ENCODE measurements around the gene UBD. TPM values are rescaled to one million over a fixed set of nuclear protein-coding genes. Genes with fewer than 3 reads are reported as not detected.

UBD gene
- total and polyA plus RNA-seq, 2 experiments from 2014 or later, result not detected

DNA sequence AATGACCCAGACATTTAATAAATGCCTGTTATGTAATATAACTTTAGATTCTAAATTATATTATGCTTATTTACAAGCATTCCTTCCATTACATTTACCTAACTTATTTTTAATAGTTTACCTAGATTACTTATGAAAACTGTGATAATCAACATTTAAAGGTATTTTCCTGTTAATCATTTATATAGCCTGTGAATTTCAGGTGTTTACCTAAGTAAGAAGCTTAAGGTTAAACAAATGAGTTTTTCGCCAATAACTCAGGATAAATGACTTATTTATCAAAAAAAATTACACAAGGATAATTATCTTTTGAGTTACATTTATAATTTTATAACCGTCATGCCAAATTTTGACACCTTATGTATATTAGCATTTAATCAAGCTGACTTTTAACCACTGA, 35.5 kb downstream of the UBD start:
- Histone ChIP-seq H3K36me3 (ENCODE audit: insufficient read depth) (peaks cover 7% of the 10 kb centered on the region), H3F3A (replicated peaks; ENCODE audit: low read depth) (no peaks in the 10 kb centered on the region), H3K4me2 (no peak overlapping the region), H3K4me3 (no peak overlapping the region), H3K9me2 (ENCODE audit: insufficient read depth) (0 out of 2 replicates have a peak, but pooled peaks cover 8% of the 10 kb centered on the region), H3K27me3 (ENCODE audit: insufficient read depth) (no peaks in the 10 kb centered on the region), H3K79me2 (replicated peaks; ENCODE audit: insufficient read depth) (no peaks in the 10 kb centered on the region), H2AFZ (no peak overlapping the region), H4K20me1 (replicated peaks; ENCODE audit: insufficient read depth) (no peaks in the 10 kb centered on the region), H3K27ac (ENCODE audit: low read depth) (no peak overlapping the region), H3K4me1 (ENCODE audit: insufficient read depth) (0 out of 2 replicates have a peak, but pooled peaks cover 4% of the 10 kb centered on the region)
- Mint-ChIP-seq H3K27me3 (ENCODE audit: insufficient read depth, low read depth, poor library complexity) (peaks cover 7% of the 10 kb centered on the region), H3K27ac (no peak overlapping the region), H3K9me3 (peaks cover 33% of the 10 kb centered on the region), H3K4me3 (no peak overlapping the region), H3K36me3 (ENCODE audit: low read depth) (peaks cover 29% of the 10 kb centered on the region), H3K4me1 (peaks cover 18% of the 10 kb centered on the region)
- TF ChIP-seq ZNF114 (CRISPR knock-in tag; IDR thresholded peaks at IDR 0.05) (no peak), EZH2 (IDR thresholded peaks at IDR 0.05; ENCODE audit: low read depth, unreplicated experiment) (no peak), CTCF (conservative IDR thresholded peaks at IDR 0.05; ENCODE audit: low read depth in 2 of 2) (no peak), STAT1 (IDR thresholded peaks at IDR 0.05; ENCODE audit: unreplicated experiment) (no peak), ZNF331 (CRISPR knock-in tag; IDR thresholded peaks at IDR 0.05; ENCODE audit: low read depth) (no peak), POLR2AphosphoS5 (IDR thresholded peaks at IDR 0.05; ENCODE audit: low read depth) (no peak), CREB1 (CRISPR knock-in tag; IDR thresholded peaks at IDR 0.05; ENCODE audit: low read depth) (no peak), NANOG (IDR thresholded peaks at IDR 0.05; ENCODE audit: borderline replicate concordance) (no peak)
- TF ChIP-seq, protein P1, sequence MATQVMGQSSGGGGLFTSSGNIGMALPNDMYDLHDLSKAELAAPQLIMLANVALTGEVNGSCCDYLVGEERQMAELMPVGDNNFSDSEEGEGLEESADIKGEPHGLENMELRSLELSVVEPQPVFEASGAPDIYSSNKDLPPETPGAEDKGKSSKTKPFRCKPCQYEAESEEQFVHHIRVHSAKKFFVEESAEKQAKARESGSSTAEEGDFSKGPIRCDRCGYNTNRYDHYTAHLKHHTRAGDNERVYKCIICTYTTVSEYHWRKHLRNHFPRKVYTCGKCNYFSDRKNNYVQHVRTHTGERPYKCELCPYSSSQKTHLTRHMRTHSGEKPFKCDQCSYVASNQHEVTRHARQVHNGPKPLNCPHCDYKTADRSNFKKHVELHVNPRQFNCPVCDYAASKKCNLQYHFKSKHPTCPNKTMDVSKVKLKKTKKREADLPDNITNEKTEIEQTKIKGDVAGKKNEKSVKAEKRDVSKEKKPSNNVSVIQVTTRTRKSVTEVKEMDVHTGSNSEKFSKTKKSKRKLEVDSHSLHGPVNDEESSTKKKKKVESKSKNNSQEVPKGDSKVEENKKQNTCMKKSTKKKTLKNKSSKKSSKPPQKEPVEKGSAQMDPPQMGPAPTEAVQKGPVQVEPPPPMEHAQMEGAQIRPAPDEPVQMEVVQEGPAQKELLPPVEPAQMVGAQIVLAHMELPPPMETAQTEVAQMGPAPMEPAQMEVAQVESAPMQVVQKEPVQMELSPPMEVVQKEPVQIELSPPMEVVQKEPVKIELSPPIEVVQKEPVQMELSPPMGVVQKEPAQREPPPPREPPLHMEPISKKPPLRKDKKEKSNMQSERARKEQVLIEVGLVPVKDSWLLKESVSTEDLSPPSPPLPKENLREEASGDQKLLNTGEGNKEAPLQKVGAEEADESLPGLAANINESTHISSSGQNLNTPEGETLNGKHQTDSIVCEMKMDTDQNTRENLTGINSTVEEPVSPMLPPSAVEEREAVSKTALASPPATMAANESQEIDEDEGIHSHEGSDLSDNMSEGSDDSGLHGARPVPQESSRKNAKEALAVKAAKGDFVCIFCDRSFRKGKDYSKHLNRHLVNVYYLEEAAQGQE (IDR thresholded peaks at IDR 0.05; ENCODE audit: unreplicated experiment), result no peak
- TF ChIP-seq, protein P2, sequence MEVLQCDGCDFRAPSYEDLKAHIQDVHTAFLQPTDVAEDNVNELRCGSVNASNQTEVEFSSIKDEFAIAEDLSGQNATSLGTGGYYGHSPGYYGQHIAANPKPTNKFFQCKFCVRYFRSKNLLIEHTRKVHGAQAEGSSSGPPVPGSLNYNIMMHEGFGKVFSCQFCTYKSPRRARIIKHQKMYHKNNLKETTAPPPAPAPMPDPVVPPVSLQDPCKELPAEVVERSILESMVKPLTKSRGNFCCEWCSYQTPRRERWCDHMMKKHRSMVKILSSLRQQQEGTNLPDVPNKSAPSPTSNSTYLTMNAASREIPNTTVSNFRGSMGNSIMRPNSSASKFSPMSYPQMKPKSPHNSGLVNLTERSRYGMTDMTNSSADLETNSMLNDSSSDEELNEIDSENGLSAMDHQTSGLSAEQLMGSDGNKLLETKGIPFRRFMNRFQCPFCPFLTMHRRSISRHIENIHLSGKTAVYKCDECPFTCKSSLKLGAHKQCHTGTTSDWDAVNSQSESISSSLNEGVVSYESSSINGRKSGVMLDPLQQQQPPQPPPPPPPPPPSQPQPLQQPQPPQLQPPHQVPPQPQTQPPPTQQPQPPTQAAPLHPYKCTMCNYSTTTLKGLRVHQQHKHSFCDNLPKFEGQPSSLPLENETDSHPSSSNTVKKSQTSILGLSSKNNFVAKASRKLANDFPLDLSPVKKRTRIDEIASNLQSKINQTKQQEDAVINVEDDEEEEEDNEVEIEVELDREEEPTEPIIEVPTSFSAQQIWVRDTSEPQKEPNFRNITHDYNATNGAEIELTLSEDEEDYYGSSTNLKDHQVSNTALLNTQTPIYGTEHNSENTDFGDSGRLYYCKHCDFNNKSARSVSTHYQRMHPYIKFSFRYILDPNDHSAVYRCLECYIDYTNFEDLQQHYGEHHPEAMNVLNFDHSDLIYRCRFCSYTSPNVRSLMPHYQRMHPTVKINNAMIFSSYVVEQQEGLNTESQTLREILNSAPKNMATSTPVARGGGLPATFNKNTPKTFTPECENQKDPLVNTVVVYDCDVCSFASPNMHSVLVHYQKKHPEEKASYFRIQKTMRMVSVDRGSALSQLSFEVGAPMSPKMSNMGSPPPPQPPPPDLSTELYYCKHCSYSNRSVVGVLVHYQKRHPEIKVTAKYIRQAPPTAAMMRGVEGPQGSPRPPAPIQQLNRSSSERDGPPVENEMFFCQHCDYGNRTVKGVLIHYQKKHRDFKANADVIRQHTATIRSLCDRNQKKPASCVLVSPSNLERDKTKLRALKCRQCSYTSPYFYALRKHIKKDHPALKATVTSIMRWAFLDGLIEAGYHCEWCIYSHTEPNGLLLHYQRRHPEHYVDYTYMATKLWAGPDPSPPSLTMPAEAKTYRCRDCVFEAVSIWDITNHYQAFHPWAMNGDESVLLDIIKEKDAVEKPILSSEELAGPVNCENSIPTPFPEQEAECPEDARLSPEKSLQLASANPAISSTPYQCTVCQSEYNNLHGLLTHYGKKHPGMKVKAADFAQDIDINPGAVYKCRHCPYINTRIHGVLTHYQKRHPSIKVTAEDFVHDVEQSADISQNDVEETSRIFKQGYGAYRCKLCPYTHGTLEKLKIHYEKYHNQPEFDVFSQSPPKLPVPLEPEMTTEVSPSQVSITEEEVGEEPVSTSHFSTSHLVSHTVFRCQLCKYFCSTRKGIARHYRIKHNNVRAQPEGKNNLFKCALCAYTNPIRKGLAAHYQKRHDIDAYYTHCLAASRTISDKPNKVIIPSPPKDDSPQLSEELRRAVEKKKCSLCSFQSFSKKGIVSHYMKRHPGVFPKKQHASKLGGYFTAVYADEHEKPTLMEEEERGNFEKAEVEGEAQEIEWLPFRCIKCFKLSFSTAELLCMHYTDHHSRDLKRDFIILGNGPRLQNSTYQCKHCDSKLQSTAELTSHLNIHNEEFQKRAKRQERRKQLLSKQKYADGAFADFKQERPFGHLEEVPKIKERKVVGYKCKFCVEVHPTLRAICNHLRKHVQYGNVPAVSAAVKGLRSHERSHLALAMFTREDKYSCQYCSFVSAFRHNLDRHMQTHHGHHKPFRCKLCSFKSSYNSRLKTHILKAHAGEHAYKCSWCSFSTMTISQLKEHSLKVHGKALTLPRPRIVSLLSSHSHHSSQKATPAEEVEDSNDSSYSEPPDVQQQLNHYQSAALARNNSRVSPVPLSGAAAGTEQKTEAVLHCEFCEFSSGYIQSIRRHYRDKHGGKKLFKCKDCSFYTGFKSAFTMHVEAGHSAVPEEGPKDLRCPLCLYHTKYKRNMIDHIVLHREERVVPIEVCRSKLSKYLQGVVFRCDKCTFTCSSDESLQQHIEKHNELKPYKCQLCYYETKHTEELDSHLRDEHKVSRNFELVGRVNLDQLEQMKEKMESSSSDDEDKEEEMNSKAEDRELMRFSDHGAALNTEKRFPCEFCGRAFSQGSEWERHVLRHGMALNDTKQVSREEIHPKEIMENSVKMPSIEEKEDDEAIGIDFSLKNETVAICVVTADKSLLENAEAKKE (CRISPR knock-in tag; IDR thresholded peaks at IDR 0.05), result no peak
- DNase-seq (ENCODE audit: low spot score), result no peak
- no peak for ATAC-seq
